ENCODE data around the gene VWDE.

DNA sequence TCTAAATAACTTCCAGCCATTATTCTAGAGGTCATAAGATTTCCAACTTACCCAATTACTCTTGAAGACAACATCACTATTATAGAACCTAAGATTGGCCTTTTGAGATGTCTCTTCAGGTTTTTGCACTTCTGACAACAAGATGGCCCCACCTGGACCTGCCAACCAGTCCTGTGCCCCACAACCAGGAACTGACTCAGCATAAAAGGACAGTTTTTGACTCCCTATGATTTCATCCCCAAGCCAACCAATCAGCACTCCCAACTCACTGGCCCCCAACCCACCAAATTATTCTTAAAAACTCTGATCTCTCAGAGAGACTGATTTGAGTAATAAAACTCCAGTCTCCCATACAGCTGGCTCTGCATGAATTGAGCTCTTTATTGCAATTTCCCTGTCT is 98.2 kb downstream of the VWDE start:
- TF ChIP-seq CTCF (IDR thresholded peaks at IDR 0.05) (no peak), POLR2AphosphoS5 (IDR thresholded peaks at IDR 0.05) (no peak)

Data from gastroesophageal sphincter (tissue), 3 donors.